HG03103 (cell line): ENCODE results near the gene ZBTB40.

Experiments
- ATAC-seq: cut with Tn5 transposase; IDR thresholded peaks from one replicate; pipeline ENCODE4 v1.9.1; 2021; ENCODE audit warnings: low read depth; ENCODE audit not compliant: unreplicated experiment

ZBTB40 gene, protein sequence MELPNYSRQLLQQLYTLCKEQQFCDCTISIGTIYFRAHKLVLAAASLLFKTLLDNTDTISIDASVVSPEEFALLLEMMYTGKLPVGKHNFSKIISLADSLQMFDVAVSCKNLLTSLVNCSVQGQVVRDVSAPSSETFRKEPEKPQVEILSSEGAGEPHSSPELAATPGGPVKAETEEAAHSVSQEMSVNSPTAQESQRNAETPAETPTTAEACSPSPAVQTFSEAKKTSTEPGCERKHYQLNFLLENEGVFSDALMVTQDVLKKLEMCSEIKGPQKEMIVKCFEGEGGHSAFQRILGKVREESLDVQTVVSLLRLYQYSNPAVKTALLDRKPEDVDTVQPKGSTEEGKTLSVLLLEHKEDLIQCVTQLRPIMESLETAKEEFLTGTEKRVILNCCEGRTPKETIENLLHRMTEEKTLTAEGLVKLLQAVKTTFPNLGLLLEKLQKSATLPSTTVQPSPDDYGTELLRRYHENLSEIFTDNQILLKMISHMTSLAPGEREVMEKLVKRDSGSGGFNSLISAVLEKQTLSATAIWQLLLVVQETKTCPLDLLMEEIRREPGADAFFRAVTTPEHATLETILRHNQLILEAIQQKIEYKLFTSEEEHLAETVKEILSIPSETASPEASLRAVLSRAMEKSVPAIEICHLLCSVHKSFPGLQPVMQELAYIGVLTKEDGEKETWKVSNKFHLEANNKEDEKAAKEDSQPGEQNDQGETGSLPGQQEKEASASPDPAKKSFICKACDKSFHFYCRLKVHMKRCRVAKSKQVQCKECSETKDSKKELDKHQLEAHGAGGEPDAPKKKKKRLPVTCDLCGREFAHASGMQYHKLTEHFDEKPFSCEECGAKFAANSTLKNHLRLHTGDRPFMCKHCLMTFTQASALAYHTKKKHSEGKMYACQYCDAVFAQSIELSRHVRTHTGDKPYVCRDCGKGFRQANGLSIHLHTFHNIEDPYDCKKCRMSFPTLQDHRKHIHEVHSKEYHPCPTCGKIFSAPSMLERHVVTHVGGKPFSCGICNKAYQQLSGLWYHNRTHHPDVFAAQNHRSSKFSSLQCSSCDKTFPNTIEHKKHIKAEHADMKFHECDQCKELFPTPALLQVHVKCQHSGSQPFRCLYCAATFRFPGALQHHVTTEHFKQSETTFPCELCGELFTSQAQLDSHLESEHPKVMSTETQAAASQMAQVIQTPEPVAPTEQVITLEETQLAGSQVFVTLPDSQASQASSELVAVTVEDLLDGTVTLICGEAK

GRCh38 chr1:22451702-22452480, at the start of gene ZBTB40:
ZBTB40 (plus strand) TSS chr1:22451851; CDS start chr1:22489949, 38,098 bp downstream.
- peak; percentile 64 for ATAC-seq

- ATAC-seq: no peak
Measured at GRCh38 chr1:22402356-22403053, 49.1 kb upstream of the ZBTB40 start.

DNA sequence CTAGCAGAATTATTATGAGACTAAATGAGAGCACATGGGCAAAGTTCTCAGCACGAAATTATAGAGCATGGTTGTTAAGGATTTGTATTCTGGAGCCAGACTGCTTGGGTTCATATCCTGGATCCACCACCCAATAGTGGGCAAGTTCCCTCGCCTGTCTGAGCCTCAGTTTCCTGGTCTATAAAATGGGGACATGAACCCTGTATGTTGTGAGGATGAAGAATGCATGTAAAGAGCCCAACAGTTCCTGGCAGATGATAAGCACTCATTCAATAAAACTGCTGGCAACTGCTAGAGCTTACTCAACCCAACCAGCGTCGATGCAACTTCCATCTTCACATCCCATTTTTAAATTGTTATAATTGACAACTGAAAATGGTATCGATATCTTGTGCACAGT, 47.2 kb upstream of the ZBTB40 start:
- ATAC-seq: no peak

GRCh38 chr1:22406722-22407495, 44.7 kb upstream of the ZBTB40 start:
- ATAC-seq: no peak

GRCh38 chr1:22408230-22408629, 43.4 kb upstream of the ZBTB40 start:
- ATAC-seq: no peak

- ATAC-seq: no peak
Measured at GRCh38 chr1:22410401-22410800, 41.2 kb upstream of the ZBTB40 start.

GRCh38 chr1:22410928-22411495, 40.6 kb upstream of the ZBTB40 start:
- ATAC-seq: no peak

GRCh38 chr1:22411589-22411988, 40.1 kb upstream of the ZBTB40 start:
- ATAC-seq: no peak

- no peak for ATAC-seq
Measured at GRCh38 chr1:22412932-22413727, 38.5 kb upstream of the ZBTB40 start.

DNA sequence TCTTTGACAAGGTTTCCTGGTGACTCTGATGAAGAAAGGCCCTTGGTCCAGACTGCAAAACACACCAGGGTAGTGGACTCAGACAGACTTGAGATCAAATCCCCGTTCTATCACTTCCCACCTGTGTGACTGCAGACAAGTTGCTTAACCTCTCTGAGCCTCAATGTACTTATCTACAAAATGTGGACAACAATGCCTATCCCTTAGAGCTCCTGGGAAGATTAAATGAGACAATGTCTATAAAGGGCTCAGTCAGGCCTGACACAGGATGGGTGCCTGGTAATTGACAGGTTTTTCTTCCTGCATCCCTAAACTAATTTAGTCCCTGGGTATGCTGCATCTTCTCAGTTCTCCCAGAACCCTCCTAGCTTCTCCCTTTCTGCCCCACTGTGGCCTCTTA, 37.9 kb upstream of the ZBTB40 start:
- ATAC-seq: no peak

- ATAC-seq: no peak
Measured at GRCh38 chr1:22414244-22414751, 37.4 kb upstream of the ZBTB40 start.

GRCh38 chr1:22415489-22415888, 36.2 kb upstream of the ZBTB40 start:
- ATAC-seq: no peak

GRCh38 chr1:22416555-22417454, 34.8 kb upstream of the ZBTB40 start:
- ATAC-seq: no peak

DNA sequence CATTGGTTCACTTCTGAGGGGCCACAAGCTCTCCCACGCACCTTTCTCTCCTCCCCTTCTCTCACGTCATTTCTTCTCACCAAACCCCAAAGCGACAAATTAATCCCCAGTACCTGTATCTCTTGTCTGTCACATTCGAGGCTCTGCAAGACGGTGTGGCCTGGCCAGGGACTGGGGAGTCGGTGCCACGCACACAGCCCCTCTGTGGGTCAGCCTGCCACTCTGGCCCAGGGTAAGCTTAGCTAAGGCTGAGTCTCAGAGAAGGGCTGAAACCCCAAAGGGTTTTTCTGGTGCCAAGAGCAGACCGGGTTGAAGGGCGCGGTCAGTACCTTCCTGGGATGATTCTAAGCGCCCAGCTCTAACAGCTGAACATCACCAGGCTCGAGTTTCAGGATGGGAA, 34.2 kb upstream of the ZBTB40 start:
- ATAC-seq: no peak

DNA sequence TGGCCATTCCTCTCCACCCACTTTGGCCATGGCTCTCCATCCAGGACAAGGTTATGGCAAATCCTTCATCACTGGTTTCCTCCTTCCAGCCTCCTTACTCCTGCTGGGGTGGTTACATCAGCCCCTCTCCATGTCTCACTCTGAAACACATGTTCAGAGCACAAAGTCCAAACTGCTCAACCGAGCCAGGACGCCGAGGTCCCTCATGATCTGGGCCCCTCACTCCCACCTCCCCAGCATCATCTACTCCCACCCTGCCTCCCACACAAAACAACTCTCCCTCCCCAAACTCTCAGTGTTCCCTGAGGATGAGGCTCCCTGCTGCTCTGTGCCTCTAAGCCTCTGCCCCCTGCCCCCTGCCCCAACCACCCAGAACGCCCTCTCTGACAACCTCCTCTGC, 33.3 kb upstream of the ZBTB40 start:
- ATAC-seq: no peak

GRCh38 chr1:22418933-22419382, 32.7 kb upstream of the ZBTB40 start:
- no peak for ATAC-seq
